NCI-H1694 (cell line): Measurements from ENCODE around the gene CEND1.

ENCODE experiments used
- DNase-seq: peaks from one replicate; lab custom pipeline; 2025; lab: John Stamatoyannopoulos, UW

Gene CEND1

GRCh38 chr11:811446-812245 lies 21.8 kb upstream of the CEND1 start:
- no peak for DNase-seq

DNA sequence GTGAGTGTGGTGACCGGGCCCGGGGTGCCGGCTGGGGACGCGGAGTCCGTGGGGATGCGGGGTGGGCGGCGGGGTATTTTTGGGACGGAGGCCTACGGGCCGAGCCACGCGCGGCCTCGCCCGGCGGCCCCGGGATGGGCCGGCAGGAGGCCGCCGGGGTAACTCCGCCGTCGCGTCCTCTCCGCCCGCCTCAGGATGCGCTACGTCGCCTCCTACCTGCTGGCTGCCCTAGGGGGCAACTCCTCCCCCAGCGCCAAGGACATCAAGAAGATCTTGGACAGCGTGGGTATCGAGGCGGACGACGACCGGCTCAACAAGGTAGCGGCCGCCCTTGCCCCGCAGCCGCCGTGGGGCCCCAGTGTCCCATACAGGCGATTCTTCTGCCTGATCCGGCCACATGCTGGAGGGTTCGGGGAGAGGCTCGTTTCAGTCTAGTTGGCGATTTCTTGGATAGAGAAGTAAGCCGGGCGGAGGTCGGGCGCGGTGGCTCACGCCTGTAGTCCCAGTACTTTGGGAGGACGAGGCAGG lies 20.2 kb upstream of the CEND1 start:
- no peak for DNase-seq

- peak; percentile 86 for DNase-seq
These were observed 19.6 kb upstream of the CEND1 start, which contains the start of gene RPLP2 for GRCh38 chr11:809287-810039. TSS of gene RPLP2 (plus strand) at chr11:809967. CDS start at chr11:810235, 268 bp downstream.

DNA sequence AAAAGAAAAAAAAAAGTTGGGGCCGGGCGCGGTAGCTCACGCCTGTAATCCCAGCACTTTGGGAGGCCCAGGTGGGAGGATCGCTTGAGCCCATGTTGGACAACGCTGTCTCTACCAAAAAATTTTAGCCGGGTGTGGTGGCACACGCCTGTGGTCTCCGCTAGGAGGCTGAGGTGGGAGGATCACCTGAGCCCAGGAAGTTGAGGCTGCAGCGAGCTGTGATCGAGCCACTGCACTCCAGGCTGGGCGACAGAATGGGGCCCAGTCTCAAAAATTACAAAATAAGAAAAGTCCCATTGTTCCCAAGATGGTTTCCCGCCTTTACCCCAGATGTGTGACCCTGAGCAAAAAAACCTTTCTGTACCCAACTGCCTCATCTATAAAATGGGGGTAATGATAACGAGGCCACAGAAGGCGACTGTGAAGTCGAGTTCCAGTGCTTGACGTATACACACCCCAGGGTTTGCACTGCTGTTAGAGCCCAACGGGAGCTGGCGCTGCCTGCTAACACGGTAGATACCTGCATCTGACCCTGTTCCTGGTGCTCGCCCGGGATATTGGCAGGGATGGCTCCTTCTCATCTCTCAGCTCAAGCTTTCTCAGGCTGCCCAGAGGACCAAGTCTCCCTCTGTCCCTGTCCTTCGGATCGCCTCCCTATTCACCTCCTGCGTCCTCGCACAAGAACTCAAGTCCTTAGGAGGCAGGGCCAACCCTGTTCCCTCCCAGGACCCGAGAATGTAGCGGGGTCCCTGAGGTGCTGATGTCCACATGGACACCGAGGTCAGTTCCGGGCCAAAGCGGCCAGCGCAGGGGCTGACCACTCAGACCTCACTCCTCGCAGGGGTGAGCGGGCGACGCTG lies 18.8 kb upstream of the CEND1 start:
- no peak for DNase-seq

DNA sequence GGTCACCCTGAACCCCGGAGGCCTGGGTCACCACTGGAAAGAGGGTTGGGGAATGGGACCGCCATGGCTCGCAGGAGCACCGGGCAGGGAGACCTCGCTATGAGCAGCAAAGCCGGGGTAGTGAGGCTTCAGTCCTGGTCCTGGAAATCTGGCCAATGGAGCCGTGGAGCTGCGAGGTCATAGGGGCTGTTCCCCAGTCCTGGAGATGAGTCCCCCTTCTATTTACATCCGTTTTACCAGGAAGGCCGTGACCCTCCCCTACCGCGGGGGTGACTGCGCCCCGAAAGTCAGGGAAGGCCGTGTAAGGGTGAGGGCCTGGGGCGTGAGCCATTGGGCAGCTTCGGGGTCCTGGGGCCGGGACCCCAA lies 14.7 kb upstream of the CEND1 start:
- DNase-seq = no peak

- DNase-seq = peak; percentile 25
These were observed 14.1 kb upstream of the CEND1 start for GRCh38 chr11:803770-804598.

GRCh38 chr11:803467-803742 lies 13.5 kb upstream of the CEND1 start:
- no peak for DNase-seq

DNA sequence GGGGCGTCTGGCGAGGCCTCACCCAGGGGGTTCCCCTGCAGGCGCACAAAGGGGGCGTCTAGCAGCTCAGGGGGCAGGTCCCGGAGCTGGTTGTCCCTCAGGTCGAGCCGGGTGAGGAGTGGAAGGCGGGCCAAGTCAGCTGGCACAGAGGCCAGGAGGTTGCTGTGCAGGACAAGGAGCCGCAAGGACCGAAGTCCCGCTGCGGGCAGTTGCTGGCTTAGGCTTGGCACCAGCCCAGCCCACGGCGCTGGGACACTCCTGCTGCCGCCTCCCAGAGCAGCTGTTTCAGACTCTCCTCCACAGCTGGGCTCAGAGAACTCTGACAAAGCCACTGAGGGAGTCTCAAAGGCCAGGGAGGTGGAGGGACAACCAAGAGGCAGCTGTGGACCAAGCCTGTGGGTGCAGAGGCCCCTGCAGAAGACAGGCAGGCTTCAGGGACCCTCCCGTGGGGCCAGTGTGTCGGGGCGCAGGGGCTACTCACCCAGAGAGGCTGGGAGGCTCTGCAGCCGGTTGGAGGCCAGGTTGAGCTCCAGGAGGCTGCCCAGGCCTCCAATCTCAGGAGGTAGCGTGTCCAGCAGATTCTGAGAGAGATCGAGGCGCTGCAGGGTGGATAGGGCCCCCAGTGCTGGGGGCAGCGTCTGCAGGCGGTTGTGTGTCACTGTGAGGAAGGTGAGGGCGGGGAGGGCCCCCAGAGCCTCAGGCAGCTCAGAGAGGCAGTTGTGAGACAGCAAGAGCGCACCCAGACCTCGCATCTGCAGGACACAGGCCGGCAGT lies 13.0 kb upstream of the CEND1 start:
- no peak for DNase-seq

DNA sequence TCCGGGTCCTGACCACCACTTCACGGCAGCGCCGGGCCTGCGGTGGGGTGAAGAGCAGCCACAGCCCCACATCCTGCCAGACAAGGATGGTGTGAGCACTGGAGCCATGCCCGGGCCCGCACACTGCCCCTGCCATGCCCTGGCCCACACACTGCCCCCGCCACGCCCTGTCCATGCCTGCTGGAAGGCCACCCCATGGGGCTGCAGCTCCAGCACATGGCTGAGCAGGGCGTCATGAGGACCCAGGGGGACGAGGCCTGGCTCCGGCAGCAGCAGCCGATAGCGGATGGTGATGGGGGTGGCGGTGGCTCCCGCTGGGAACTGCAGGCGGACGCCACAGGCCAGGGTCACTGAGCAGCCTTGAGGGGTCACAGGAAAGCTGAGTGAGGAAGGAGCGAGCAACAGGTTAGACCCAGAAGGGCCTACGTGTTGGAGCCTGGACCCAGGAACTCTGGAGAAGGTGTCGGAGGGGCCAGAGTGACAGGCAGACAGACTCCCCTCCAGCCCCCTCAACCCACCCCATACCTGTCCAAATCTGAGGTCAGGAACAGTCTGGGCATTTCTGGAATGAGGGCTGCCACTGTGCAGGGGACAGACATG lies 12.2 kb upstream of the CEND1 start:
- DNase-seq = no peak

DNA sequence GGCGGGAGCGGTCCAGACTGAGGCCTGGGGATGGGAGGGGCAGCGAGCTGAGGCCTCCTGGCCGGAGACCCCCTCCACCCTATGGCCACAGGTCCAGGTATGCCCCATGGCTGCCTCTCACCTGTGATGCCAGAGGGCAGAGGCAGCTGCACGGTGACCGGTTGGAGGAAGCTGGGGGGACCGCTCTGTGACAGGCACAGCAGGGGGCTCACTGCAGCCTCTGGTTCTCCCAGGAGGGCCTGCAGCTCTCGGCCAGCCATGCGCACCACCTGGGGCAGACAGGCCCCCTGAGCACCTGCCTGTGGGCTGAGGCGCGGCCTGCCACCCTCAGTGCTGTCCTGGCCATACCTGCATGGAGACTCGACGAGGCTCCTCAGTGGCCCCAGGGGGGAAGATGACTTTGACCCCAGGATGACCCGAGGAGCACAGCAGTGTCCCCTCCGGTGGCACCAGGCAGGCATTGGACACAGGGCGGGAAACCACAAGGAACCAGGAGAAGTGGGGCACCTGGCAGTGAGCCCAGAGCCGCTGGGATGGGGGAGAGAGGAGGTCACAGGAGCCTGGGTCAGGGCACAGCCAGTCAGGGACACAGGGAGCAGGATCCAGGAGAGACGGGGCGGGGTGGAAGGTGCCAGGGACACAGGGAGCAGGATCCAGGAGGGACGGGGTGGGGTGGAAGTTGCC lies 11.3 kb upstream of the CEND1 start:
- no peak for DNase-seq

GRCh38 chr11:800473-800872 lies 10.6 kb upstream of the CEND1 start:
- no peak for DNase-seq

DNA sequence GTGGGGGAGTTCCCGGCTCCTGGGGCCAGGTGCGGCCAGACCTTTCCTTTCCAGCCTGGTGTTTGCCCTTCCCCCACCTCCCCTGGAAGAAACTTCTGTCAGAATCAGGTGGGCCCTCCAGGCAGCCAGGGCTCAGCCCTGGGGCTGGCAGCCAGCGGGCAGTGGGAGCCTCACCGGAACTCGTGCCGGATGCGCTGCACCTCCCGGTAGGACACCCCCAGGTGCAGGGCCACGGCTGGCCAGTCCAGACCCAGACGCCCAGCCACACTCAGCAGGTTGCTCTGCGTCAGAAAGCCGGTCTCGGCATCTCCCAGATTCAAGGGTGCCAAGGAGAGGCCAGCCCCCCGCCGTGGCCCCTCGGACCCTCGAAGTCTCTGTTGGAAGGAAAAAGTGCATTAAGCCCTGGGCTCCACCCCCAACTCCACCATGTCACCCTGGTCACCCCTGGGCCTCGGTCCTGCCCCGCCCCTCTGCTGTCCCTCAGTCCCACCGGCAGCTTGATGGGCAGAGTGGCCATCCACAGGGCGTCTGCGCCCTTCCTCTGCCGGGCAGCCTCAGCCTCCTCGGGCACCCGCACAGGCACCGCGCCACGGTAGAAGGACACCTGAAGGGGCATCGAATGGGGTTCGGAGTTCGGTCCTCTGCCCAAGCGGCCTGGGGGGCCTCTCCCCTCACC lies 9.9 kb upstream of the CEND1 start:
- no peak for DNase-seq

GRCh38 chr11:798093-798713 lies 8.3 kb upstream of the CEND1 start, which contains the start of gene SLC25A22:
TSS of gene SLC25A22 (minus strand) at chr11:798281. CDS start at chr11:795006, 3,275 bp downstream.
- peak; percentile 32 for DNase-seq

DNA sequence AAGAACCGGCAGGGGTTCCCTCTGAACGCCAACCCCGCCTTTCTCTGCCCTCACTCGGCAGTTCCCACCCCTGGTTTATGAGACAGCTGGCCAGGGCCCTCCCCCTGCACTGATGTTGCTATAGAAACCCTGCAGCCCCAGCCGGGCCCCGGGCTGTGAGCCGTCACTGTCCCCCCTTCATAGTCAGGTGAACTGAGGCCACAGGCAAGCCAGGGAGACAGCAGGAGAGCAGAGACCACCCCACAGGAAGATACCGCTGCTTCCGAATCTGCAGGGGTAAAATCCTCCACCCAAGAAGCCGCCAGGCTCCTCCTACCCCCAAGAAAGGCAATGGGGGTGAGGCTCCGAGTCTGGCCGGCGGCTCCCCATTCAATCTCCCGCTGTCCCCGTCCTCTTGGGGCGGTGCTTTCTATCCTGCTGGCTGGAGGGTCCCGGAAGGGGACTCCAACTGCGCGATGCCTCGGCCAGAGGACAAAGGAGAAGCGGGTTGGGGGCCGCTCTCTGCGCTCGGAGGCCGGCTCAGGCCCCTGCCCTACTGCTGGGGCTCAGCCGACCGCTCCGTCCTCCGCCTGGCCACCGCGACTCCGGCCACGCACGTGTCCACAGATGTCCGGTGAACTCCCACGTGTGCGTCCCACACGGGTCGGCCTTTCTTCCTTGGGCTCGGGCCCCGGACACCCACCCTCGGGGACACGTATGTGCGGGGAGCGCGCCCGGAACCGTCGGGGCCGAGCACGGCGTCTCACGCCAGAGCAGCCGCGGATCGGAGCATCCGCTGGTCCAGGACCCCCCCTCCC lies 7.6 kb upstream of the CEND1 start:
- DNase-seq = peak; percentile 90

DNA sequence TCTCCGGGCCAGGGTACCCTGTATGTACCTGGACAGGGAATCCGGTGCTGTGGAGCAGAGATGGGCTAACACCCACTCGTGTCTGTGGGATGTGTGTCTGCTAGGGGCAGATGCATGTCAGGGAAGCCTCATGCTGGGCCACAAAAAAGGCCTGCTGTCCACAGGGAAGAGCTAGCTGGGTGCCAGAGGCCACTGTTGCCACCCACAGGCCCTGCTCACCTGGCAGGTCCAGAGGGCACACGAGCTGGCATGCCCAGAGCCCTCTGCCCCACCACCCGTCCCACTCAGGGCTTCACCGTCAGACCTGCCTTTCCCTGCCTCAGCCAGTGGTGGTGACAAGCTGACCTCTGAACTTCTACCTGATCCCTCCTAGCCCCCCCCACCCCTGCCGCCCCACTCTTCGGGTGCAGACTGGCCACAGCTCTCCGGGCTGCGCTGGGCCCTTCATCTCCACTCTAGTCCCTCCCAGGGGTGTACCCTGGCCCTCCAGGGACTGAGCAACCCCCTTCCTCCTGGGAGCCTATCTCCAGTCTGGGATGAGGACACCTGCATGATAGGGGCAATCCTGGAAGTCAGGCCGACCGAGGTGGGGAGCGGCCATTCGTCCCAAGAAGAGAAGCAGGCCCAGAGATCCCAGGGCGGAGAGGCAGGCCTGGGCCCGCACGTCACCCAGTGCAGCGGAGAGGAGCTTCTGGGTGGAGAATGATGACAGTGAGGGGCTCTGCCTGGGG lies 6.8 kb upstream of the CEND1 start:
- DNase-seq = no peak

- no peak for DNase-seq
These were observed 6.0 kb upstream of the CEND1 start for GRCh38 chr11:795634-796564.
